GM19455 (cell line): ENCODE results near the gene FAM78B.

Experiments used
- ATAC-seq: cut with Tn5 transposase; IDR thresholded peaks from one replicate; pipeline ENCODE4 v1.9.1; 2021; ENCODE audit not compliant: unreplicated experiment

Gene FAM78B

GRCh38 chr1:166165661-166166328 lies 1.0 kb downstream of the FAM78B start:
- ATAC-seq, result peak; percentile 5

- ATAC-seq, result peak; percentile 24
Observed at GRCh38 chr1:166164995-166165660, 1.7 kb downstream of the FAM78B start.

- ATAC-seq, result no peak
Observed at GRCh38 chr1:166164646-166164994, 2.2 kb downstream of the FAM78B start.

GRCh38 chr1:166159656-166160055 lies 7.1 kb downstream of the FAM78B start:
- ATAC-seq, result no peak

GRCh38 chr1:166156674-166157073 lies 10.1 kb downstream of the FAM78B start:
- ATAC-seq, result no peak

GRCh38 chr1:166155108-166155507 lies 11.7 kb downstream of the FAM78B start:
- ATAC-seq, result no peak

- no peak for ATAC-seq
Observed at GRCh38 chr1:166153525-166154314, 13.1 kb downstream of the FAM78B start.

GRCh38 chr1:166152978-166153377 lies 13.8 kb downstream of the FAM78B start:
- ATAC-seq, result no peak

- no peak for ATAC-seq
Observed at GRCh38 chr1:166151804-166152203, 15.0 kb downstream of the FAM78B start.

- ATAC-seq, result no peak
Observed at GRCh38 chr1:166145499-166145898, 21.3 kb downstream of the FAM78B start.

GRCh38 chr1:166141969-166142368 lies 24.8 kb downstream of the FAM78B start:
- ATAC-seq, result no peak

GRCh38 chr1:166140251-166140650 lies 26.6 kb downstream of the FAM78B start:
- ATAC-seq, result no peak

- ATAC-seq, result no peak
Observed at GRCh38 chr1:166139735-166140134, 27.1 kb downstream of the FAM78B start.

GRCh38 chr1:166136699-166137401 lies 30.0 kb downstream of the FAM78B start:
- no peak for ATAC-seq

GRCh38 chr1:166136222-166136621 lies 30.6 kb downstream of the FAM78B start:
- no peak for ATAC-seq

GRCh38 chr1:166133857-166134256 lies 32.9 kb downstream of the FAM78B start:
- ATAC-seq, result no peak

GRCh38 chr1:166133276-166133841 lies 33.4 kb downstream of the FAM78B start:
- ATAC-seq, result no peak

GRCh38 chr1:166132496-166132895 lies 34.3 kb downstream of the FAM78B start:
- no peak for ATAC-seq

GRCh38 chr1:166129006-166129405 lies 37.8 kb downstream of the FAM78B start:
- no peak for ATAC-seq

- ATAC-seq, result no peak
Observed at GRCh38 chr1:166128195-166128594, 38.6 kb downstream of the FAM78B start.

GRCh38 chr1:166127003-166127402 lies 39.8 kb downstream of the FAM78B start:
- no peak for ATAC-seq
